HepG2 (cell line): ENCODE results near the gene ZBED3. TPM values are rescaled to one million over a fixed set of nuclear protein-coding genes. Genes with fewer than 3 reads are reported as not detected.

Source experiments
- ARID2 ChIP-seq: sonication (generic); formaldehyde crosslinking; IDR thresholded peaks from 2 replicates; pipeline ENCODE4 v1.8.1; 2022; ENCODE audit warnings: mild to moderate bottlenecking, missing genetic modification reagents, borderline replicate concordance
- ATF7-NPFF ChIP-seq: sonication (generic); formaldehyde crosslinking; IDR thresholded peaks from 2 replicates; pipeline ENCODE4 v1.8.1; 2023; ENCODE audit warnings: mild to moderate bottlenecking, low read depth, missing genetic modification reagents, moderate library complexity
- FOXJ3 ChIP-seq: sonication (generic); formaldehyde crosslinking; IDR thresholded peaks from 2 replicates; pipeline ENCODE4 v1.4.0; 2020; ENCODE audit warnings: missing genetic modification reagents, mild to moderate bottlenecking, borderline replicate concordance
- FOXM1 ChIP-seq: sonication (generic); formaldehyde crosslinking; IDR thresholded peaks from 2 replicates; pipeline ENCODE4 v1.5.0; 2020; ENCODE audit warnings: missing genetic modification reagents
- NFKB2 ChIP-seq: sonication (generic); formaldehyde crosslinking; IDR thresholded peaks from 2 replicates; pipeline ENCODE4 v1.4.0; 2020; ENCODE audit warnings: missing genetic modification reagents, borderline replicate concordance
- PITX1 ChIP-seq: sonication (generic); formaldehyde crosslinking; IDR thresholded peaks from 2 replicates; pipeline ENCODE4 v1.5.1; 2020; ENCODE audit warnings: mild to moderate bottlenecking, missing genetic modification reagents
- PRPF4 ChIP-seq: fragments of 200-400 bp; formaldehyde crosslinking; IDR thresholded peaks from 2 replicates; pipeline ENCODE4 v1.6.1; 2016; ENCODE audit warnings: low read length, low read depth; ENCODE audit not compliant: poor library complexity, severe bottlenecking
- RFXAP ChIP-seq: sonication (generic); formaldehyde crosslinking; IDR thresholded peaks from 2 replicates; pipeline ENCODE4 v1.4.0; 2020; ENCODE audit warnings: missing genetic modification reagents, borderline replicate concordance
- SETDB1 ChIP-seq: sonication (generic); formaldehyde crosslinking; IDR thresholded peaks from 2 replicates; pipeline ENCODE4 v1.5.1; 2020; ENCODE audit warnings: missing genetic modification reagents, mild to moderate bottlenecking, borderline replicate concordance
- SNAPC2 ChIP-seq: sonication (generic); formaldehyde crosslinking; IDR thresholded peaks from 2 replicates; pipeline ENCODE4 v1.8.1; 2022; ENCODE audit warnings: mild to moderate bottlenecking, missing genetic modification reagents
- THYN1 ChIP-seq: sonication (generic); formaldehyde crosslinking; IDR thresholded peaks from 2 replicates; pipeline ENCODE4 v1.8.1; 2023; ENCODE audit warnings: low read depth, mild to moderate bottlenecking, moderate library complexity, missing genetic modification reagents, borderline replicate concordance
- ZBTB34 ChIP-seq: sonication (generic); formaldehyde crosslinking; IDR thresholded peaks from 2 replicates; pipeline ENCODE4 v1.8.0; 2022; ENCODE audit warnings: mild to moderate bottlenecking, missing genetic modification reagents
- ZNF326 ChIP-seq: sonication (generic); formaldehyde crosslinking; IDR thresholded peaks from 2 replicates; pipeline ENCODE4 v1.4.0; 2020; ENCODE audit warnings: missing genetic modification reagents, borderline replicate concordance
- ZNF484 ChIP-seq: sonication (generic); formaldehyde crosslinking; IDR thresholded peaks from 2 replicates; pipeline ENCODE4 v1.5.1; 2020; ENCODE audit warnings: mild to moderate bottlenecking, low read depth, missing genetic modification reagents, borderline replicate concordance
- ZNF563 ChIP-seq: sonication (generic); formaldehyde crosslinking; IDR thresholded peaks from 2 replicates; pipeline ENCODE4 v1.8.0; 2022; ENCODE audit warnings: mild to moderate bottlenecking, moderate library complexity, missing genetic modification reagents
- ZNF816 ChIP-seq: sonication (generic); formaldehyde crosslinking; IDR thresholded peaks from 2 replicates; pipeline ENCODE4 v1.8.0; 2022; ENCODE audit warnings: missing genetic modification reagents, mild to moderate bottlenecking, borderline replicate concordance
- ZSCAN30 ChIP-seq: sonication (generic); formaldehyde crosslinking; IDR thresholded peaks from 2 replicates; pipeline ENCODE4 v1.5.0; 2020; ENCODE audit warnings: mild to moderate bottlenecking, missing genetic modification reagents
- polyA plus RNA-seq, 8 experiments: library from polyadenylated mRNA; depleted of rRNA in 3 of 8; stranded (reverse) in 7 of 8; unstranded in 1 of 8; fragments of >200 nt; fragmentation: Illumina TruSeq in 4 of 8; extraction: Trizol in 4 of 8; gene quantifications; 2 replicates each; pipeline versions ENCODE4 v1.2.1 to v1.2.3, GENCODE V29; 2011 to 2016; ENCODE audit warnings: low read depth in 4 of 8, missing spikeins in 1 of 8, mixed read lengths in 1 of 8; ENCODE audit not compliant: insufficient read depth in 1 of 8
- total RNA-seq, 5 experiments: library from RNA; depleted of rRNA; stranded (reverse); fragments of >200 nt; fragmentation: Illumina TruSeq; extraction: Trizol; gene quantifications; 2 replicates each; pipeline ENCODE4 v1.2.3, GENCODE V29; 2016; ENCODE audit warnings: low read depth in 1 of 5
- TF ChIP-seq, protein P1 (sequence below): sonication (generic); formaldehyde crosslinking; IDR thresholded peaks from 2 replicates; pipeline ENCODE4 v1.4.0; 2020; ENCODE audit warnings: mild to moderate bottlenecking, low read depth, missing genetic modification reagents
- TF ChIP-seq, protein P2 (sequence below): sonication (generic); formaldehyde crosslinking; IDR thresholded peaks from 2 replicates; pipeline ENCODE4 v1.5.1; 2020; ENCODE audit warnings: mild to moderate bottlenecking, missing genetic modification reagents
- TF ChIP-seq, protein P3 (sequence below): sonication (generic); formaldehyde crosslinking; IDR thresholded peaks from 2 replicates; pipeline ENCODE4 v1.5.0; 2020; ENCODE audit warnings: mild to moderate bottlenecking, missing genetic modification reagents, moderate library complexity

ZBED3 gene
- total and polyA plus RNA-seq, 2 of the 13 experiments (the other 11 are each of a cell fraction or from before 2014, with no cell fraction given) = 2.3 to 8.1 TPM

DNA sequence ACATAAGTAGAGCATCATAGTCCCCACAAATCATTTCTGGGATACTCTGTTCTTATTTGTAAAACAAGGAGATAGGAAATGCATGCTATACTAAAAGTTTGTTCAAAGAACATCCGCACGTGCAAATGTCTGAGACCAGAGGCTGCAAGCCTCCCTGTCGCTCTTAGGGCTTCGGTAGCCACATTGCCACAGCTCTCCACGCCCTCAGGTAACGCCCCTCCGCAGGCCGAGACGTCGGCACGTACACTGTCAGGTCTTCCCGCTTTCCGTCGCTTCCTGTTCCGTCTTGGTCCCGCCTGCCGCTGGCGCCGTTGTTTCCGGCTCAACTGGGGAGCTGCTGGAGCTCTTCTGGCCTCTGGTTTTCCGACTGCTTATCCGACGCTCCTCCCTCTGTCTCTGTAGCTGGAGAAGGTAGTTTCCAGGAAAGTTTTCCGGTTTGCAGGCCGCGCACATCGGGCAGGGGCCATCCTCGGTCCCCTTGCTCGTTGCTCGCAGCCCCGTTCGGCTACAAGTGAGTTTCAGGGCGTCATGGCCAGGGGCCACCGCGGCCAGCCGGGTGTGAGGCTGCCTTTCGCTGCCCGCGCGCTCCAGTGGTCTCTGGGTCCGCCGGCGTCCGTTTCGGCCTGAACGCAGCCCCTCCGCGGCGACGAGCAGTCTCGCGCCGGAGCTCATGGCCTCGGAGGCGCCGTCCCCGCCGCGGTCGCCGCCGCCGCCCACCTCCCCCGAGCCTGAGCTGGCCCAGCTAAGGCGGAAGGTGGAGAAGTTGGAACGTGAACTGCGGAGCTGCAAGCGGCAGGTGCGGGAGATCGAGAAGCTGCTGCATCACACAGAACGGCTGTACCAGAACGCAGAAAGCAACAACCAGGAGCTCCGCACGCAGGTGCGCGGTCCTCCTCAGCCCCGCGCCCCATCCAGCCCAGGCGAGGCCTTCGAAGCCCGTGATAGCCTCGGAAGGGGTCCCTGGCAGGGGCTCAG, 56.7 kb downstream of the ZBED3 start, which contains the start of gene AGGF1 (continued):
- TF ChIP-seq ARID2 (CRISPR knock-in tag) (peak; percentile 95), ZNF816 (CRISPR knock-in tag) (0 out of 2 replicates have a peak, but pooled peaks have one; percentile 70), ZNF563 (CRISPR knock-in tag) (peak; percentile 82; the same call in 1 of the 2 replicates), SNAPC2 (CRISPR knock-in tag) (peak; percentile 76), THYN1 (CRISPR knock-in tag) (peak; percentile 83; the same call in 1 of the 2 replicates), SETDB1 (CRISPR knock-in tag) (peak; percentile 59; the same call in 1 of the 2 replicates), ZSCAN30 (CRISPR knock-in tag) (no peak), FOXJ3 (CRISPR knock-in tag) (0 out of 2 replicates have a peak, but pooled peaks have one; percentile 39), ZNF326 (CRISPR knock-in tag) (no peak), FOXM1 (CRISPR knock-in tag) (no peak), ATF7-NPFF (CRISPR knock-in tag) (peak; percentile 42), RFXAP (CRISPR knock-in tag) (0 out of 2 replicates have a peak, but pooled peaks have one; percentile 57), PITX1 (peak; percentile 48; the same call in 1 of the 2 replicates), NFKB2 (CRISPR knock-in tag) (peak; percentile 81), ZNF484 (CRISPR knock-in tag) (no peak; the same call in 1 of the 2 replicates), PRPF4 (no peak), ZBTB34 (CRISPR knock-in tag) (0 out of 2 replicates have a peak, but pooled peaks have one; percentile 44)
- TF ChIP-seq, protein P1, sequence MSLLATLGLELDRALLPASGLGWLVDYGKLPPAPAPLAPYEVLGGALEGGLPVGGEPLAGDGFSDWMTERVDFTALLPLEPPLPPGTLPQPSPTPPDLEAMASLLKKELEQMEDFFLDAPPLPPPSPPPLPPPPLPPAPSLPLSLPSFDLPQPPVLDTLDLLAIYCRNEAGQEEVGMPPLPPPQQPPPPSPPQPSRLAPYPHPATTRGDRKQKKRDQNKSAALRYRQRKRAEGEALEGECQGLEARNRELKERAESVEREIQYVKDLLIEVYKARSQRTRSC (CRISPR knock-in tag) = 0 out of 2 replicates have a peak, but pooled peaks have one; percentile 77
- TF ChIP-seq, protein P2, sequence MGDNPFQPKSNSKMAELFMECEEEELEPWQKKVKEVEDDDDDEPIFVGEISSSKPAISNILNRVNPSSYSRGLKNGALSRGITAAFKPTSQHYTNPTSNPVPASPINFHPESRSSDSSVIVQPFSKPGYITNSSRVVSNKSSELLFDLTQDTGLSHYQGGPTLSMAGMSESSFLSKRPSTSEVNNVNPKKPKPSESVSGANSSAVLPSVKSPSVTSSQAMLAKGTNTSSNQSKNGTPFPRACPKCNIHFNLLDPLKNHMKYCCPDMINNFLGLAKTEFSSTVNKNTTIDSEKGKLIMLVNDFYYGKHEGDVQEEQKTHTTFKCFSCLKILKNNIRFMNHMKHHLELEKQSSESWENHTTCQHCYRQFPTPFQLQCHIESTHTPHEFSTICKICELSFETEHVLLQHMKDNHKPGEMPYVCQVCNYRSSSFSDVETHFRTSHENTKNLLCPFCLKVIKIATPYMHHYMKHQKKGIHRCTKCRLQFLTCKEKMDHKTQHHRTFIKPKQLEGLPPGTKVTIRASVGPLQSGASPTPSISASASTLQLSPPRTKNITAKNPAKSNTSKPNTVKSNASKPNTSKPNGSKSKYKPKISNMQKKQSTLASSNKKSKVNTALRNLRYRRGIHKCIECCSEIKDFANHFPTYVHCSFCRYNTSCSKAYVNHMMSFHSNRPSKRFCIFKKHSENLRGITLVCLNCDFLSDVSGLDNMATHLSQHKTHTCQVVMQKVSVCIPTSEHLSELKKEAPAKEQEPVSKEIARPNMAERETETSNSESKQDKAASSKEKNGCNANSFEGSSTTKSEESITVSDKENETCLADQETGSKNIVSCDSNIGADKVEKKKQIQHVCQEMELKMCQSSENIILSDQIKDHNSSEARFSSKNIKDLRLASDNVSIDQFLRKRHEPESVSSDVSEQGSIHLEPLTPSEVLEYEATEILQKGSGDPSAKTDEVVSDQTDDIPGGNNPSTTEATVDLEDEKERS (CRISPR knock-in tag) = peak; percentile 84
- TF ChIP-seq, protein P3, sequence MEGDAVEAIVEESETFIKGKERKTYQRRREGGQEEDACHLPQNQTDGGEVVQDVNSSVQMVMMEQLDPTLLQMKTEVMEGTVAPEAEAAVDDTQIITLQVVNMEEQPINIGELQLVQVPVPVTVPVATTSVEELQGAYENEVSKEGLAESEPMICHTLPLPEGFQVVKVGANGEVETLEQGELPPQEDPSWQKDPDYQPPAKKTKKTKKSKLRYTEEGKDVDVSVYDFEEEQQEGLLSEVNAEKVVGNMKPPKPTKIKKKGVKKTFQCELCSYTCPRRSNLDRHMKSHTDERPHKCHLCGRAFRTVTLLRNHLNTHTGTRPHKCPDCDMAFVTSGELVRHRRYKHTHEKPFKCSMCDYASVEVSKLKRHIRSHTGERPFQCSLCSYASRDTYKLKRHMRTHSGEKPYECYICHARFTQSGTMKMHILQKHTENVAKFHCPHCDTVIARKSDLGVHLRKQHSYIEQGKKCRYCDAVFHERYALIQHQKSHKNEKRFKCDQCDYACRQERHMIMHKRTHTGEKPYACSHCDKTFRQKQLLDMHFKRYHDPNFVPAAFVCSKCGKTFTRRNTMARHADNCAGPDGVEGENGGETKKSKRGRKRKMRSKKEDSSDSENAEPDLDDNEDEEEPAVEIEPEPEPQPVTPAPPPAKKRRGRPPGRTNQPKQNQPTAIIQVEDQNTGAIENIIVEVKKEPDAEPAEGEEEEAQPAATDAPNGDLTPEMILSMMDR (CRISPR knock-in tag) = peak; percentile 8; the same call in 1 of the 2 replicates
